Endothelial cell (in vitro differentiated cells): ENCODE measurements around the gene NPY. TPM values are rescaled to one million over a fixed set of nuclear protein-coding genes. Genes with fewer than 3 reads are reported as not detected.

Experiments used
- DNase-seq: peaks from one replicate; pipeline ENCODE4 v3.0.0; 2021; ENCODE audit warnings: low spot score
- H3K27ac Mint-ChIP-seq: one replicate; pipeline ENCODE4 v1.8.0; 2021; ENCODE audit warnings: mixed read lengths, inconsistent platforms; ENCODE audit not compliant: unreplicated experiment
- H3K27me3 Mint-ChIP-seq: one replicate; pipeline ENCODE4 v1.8.0; 2021; ENCODE audit warnings: mild to moderate bottlenecking, moderate library complexity, mixed read lengths, inconsistent platforms; ENCODE audit not compliant: unreplicated experiment
- H3K36me3 Mint-ChIP-seq: one replicate; pipeline ENCODE4 v1.8.0; 2021; ENCODE audit warnings: mild to moderate bottlenecking, low read depth, mixed read lengths, inconsistent platforms; ENCODE audit not compliant: unreplicated experiment
- H3K4me1 Mint-ChIP-seq: one replicate; pipeline ENCODE4 v1.8.0; 2021; ENCODE audit warnings: mild to moderate bottlenecking, mixed read lengths, inconsistent platforms; ENCODE audit not compliant: unreplicated experiment
- H3K4me3 Mint-ChIP-seq: one replicate; pipeline ENCODE4 v1.8.0; 2021; ENCODE audit warnings: mild to moderate bottlenecking, mixed read lengths, inconsistent platforms; ENCODE audit not compliant: unreplicated experiment
- H3K9me3 Mint-ChIP-seq: one replicate; pipeline ENCODE4 v1.8.0; 2021; ENCODE audit warnings: mixed read lengths, inconsistent platforms; ENCODE audit not compliant: unreplicated experiment
- CTCF ChIP-seq: fragments of 200-600 bp; sonication (generic); IDR thresholded peaks from one replicate; pipeline ENCODE4 v1.5.0; 2021; ENCODE audit warnings: antibody characterized with exemption; ENCODE audit not compliant: unreplicated experiment
- total RNA-seq: library from RNA; stranded (reverse); fragmentation: NEBNext Ultra II Directional; extraction: Animal tissue kit (Norgen Biotek cat#: 25700); gene quantifications from one replicate; pipeline ENCODE4 v1.2.1, GENCODE V29; 2021; ENCODE audit not compliant: unreplicated experiment

Gene NPY
- total RNA-seq, 1 donor from 2014 or later, result not detected

- Mint-ChIP-seq H3K27ac (no peak overlapping the region), H3K4me1 (peaks cover 6% of the 10 kb centered on the region), H3K36me3 (no peaks in the 10 kb centered on the region), H3K27me3 (no peaks in the 10 kb centered on the region), H3K9me3 (no peaks in the 10 kb centered on the region), H3K4me3 (no peak overlapping the region)
- no peak for DNase-seq
- TF ChIP-seq CTCF, result no peak
These were observed 13.4 kb downstream of the NPY start for GRCh38 chr7:24297362-24297761.

DNA sequence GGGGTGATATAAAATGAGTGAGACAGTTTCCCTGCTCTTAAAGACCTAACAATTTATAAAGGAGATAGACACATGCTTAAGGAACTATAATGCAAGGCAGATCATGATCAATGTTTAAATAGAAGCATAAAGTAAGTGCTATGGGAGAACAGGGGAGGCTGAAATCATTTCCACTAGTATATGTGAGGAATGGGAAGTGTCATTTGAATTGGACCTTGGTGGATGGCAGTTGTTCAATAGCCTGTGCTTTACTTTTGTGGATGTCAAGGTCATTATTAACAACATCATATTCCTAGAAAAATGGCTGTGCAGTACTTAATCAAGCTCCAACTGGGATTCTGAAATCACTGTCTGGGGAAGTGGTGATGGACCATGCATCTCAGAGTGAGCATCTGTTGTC is 14.7 kb downstream of the NPY start:
- TF ChIP-seq CTCF, result no peak

GRCh38 chr7:24299192-24299591 is 15.2 kb downstream of the NPY start:
- Mint-ChIP-seq H3K27me3 (no peaks in the 10 kb centered on the region), H3K4me1 (peaks cover 6% of the 10 kb centered on the region), H3K4me3 (no peak overlapping the region), H3K27ac (no peak overlapping the region), H3K9me3 (no peaks in the 10 kb centered on the region), H3K36me3 (no peaks in the 10 kb centered on the region)
- no peak for TF ChIP-seq CTCF
- no peak for DNase-seq

More for the DNA sequence above, 14.7 kb downstream of the NPY start:
- no peak overlapping the region for H3K4me3 Mint-ChIP-seq
- no peaks in the 10 kb centered on the region for H3K9me3 Mint-ChIP-seq
- no peaks in the 10 kb centered on the region for H3K27me3 Mint-ChIP-seq
- H3K36me3 Mint-ChIP-seq, result no peaks in the 10 kb centered on the region
- no peak overlapping the region for H3K27ac Mint-ChIP-seq
- DNase-seq, result no peak
- H3K4me1 Mint-ChIP-seq, result peaks cover 6% of the 10 kb centered on the region

DNA sequence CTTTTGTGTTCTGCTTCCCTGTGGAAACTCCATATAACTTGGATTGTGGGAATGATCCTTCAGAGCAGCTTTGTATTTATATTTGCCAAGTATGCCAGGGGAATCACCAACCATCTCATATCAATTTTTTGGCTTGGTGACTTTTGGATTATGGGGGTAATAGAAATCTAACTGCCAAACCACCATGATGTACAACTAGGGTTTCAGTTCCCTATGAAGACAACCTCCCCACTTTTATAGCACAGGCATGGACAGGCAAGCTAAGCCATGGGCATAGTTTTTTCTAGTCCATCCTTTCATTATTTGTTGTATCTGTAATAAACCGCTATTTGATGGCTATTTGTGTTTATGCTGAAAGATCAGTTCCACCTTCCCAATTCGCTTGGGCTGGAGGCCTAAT is 17.7 kb downstream of the NPY start:
- H3K4me1 Mint-ChIP-seq, result peaks cover 6% of the 10 kb centered on the region
- no peaks in the 10 kb centered on the region for H3K9me3 Mint-ChIP-seq
- no peak overlapping the region for H3K27ac Mint-ChIP-seq
- no peaks in the 10 kb centered on the region for H3K36me3 Mint-ChIP-seq
- no peak for TF ChIP-seq CTCF
- H3K27me3 Mint-ChIP-seq, result no peaks in the 10 kb centered on the region
- no peak overlapping the region for H3K4me3 Mint-ChIP-seq
- no peak for DNase-seq

DNA sequence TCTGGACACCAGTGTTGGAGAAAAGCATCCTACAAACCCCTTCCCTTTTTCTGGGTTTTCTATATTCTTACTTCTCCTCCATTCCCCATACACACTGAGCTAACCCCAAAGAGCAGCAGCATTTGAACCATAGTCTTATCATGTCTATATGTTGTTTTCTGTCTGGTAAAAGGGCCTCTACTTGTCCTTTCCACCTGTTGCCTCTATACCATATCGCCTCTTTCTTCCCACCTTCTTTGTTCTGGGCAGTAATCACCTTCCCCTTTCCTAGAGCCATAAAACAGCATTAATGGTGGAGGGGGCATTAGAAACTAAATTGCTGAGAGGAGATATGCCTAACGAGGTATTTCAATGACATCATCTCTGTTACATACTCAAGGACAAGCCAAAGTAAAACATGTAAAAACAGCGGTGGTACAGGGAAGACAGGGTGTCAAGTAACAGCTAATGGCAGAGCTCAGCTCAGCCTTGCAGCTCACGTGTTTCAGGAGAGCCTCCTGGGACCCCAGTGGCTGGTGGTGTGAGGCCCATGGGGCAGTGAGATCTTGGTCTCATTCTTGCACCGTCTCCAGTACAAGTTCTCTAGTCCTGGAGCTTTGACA is 20.6 kb downstream of the NPY start:
- Mint-ChIP-seq H3K36me3 (no peaks in the 10 kb centered on the region), H3K9me3 (no peaks in the 10 kb centered on the region), H3K4me1 (no peaks in the 10 kb centered on the region), H3K4me3 (no peak overlapping the region), H3K27me3 (no peaks in the 10 kb centered on the region), H3K27ac (no peak overlapping the region)
- TF ChIP-seq CTCF, result no peak
- no peak for DNase-seq
